PC-9 (cell line): ENCODE measurements around the gene NUMB.

Experiments used
- CTCF ChIP-seq: fragments of 200-600 bp; sonication (generic); conservative IDR thresholded peaks from 2 replicates; pipeline ENCODE4 v1.6.1; 2017; ENCODE audit warnings: mixed run types, antibody characterized with exemption, mild to moderate bottlenecking, moderate library complexity
- EZH2 ChIP-seq: fragments of 200-600 bp; sonication (generic); IDR thresholded peaks from 2 replicates; pipeline ENCODE4 v1.8.0; 2017; ENCODE audit warnings: antibody characterized with exemption, low read depth

GRCh38 chr14:73312687-73313086 is 145.7 kb downstream of the NUMB start:
- TF ChIP-seq CTCF: no peak
- no peak for TF ChIP-seq EZH2
